Sciatic nerve (tissue), 2 donors: ENCODE measurements around the gene UQCC2. TPM values are rescaled to one million over a fixed set of nuclear protein-coding genes. Genes with fewer than 3 reads are reported as not detected.

Experiments
- ATAC-seq: fragments of 200-7000 bp; cut with Tn5 transposase; one replicate; pipeline ENCODE4 v1.9.1; 2020; ENCODE audit warnings: mild to moderate bottlenecking, moderate library complexity
- DNase-seq: peaks from one replicate; pipeline ENCODE4 v3.0.0-alpha.2; 2020; ENCODE audit warnings: low spot score
- intact Hi-C: fragments of 100-400 bp; cut with DNase I; formaldehyde crosslinking; loops from one replicate; pipeline ENCODE4 v1.14.2; 2022
- total RNA-seq: library from RNA; stranded (reverse); fragmentation: NEBNext Ultra II Directional; extraction: Animal tissue kit (Norgen Biotek cat#: 25700); gene quantifications from one replicate; pipeline ENCODE4 v1.2.1, GENCODE V29; 2021
- donor health status: DM: no; HTN: no; CAD: no.
- donor health status: DM: no; HTN: no; CAD: no.

UQCC2 gene
- total RNA-seq, 1 donor from 2014 or later, result 32.7 TPM

- DNase-seq (no peak), ATAC-seq (no peak)
- intact Hi-C loops, result no loop called here
Measured at GRCh38 chr6:33745548-33745947, 34.0 kb upstream of the UQCC2 start.

- DNase-seq (no peak), ATAC-seq (no peak)
- intact Hi-C loops, result no loop called here
Measured at GRCh38 chr6:33744895-33745546, 33.5 kb upstream of the UQCC2 start.

- intact Hi-C loops, result no loop called here
- DNase-seq, result peak; percentile 80
- peak; percentile 81 for ATAC-seq
Measured at GRCh38 chr6:33744001-33744848, 32.7 kb upstream of the UQCC2 start.

- no peak for DNase-seq
- ATAC-seq, result no peak
- intact Hi-C loops, result no loop called here
Measured at GRCh38 chr6:33742837-33743236, 31.3 kb upstream of the UQCC2 start.

- intact Hi-C loops, result no loop called here
- DNase-seq, result no peak
- no peak for ATAC-seq
Measured at GRCh38 chr6:33742092-33742491, 30.6 kb upstream of the UQCC2 start.

- intact Hi-C loops, result no loop called here
- DNase-seq (no peak), ATAC-seq (no peak)
Measured at GRCh38 chr6:33740794-33741193, 29.3 kb upstream of the UQCC2 start.

- no peak for DNase-seq
- ATAC-seq, result no peak
- intact Hi-C loops, result no loop called here
Measured at GRCh38 chr6:33740204-33740608, 28.7 kb upstream of the UQCC2 start.

GRCh38 chr6:33739571-33739970, 28.1 kb upstream of the UQCC2 start:
- DNase-seq (no peak), ATAC-seq (no peak)
- intact Hi-C loops, result no loop called here

- intact Hi-C loops, result no loop called here
- no peak for ATAC-seq
- no peak for DNase-seq
Measured at GRCh38 chr6:33738879-33739278, 27.4 kb upstream of the UQCC2 start.

- DNase-seq (no peak), ATAC-seq (no peak)
- intact Hi-C loops, result no loop called here
Measured at GRCh38 chr6:33738153-33738552, 26.7 kb upstream of the UQCC2 start.

- no peak for ATAC-seq
- no peak for DNase-seq
- intact Hi-C loops, result no loop called here
Measured at GRCh38 chr6:33737267-33738026, 25.9 kb upstream of the UQCC2 start.

GRCh38 chr6:33735216-33735615, 23.7 kb upstream of the UQCC2 start:
- no peak for DNase-seq
- ATAC-seq, result no peak
- intact Hi-C loops, result no loop called here

- ATAC-seq (no peak), DNase-seq (no peak)
- intact Hi-C loops, result no loop called here
Measured at GRCh38 chr6:33733709-33734007, 22.2 kb upstream of the UQCC2 start.

- DNase-seq (no peak), ATAC-seq (no peak)
- intact Hi-C loops, result no loop called here
Measured at GRCh38 chr6:33732817-33733708, 21.6 kb upstream of the UQCC2 start.

- ATAC-seq, result no peak
- intact Hi-C loops, result no loop called here
Measured at GRCh38 chr6:33732385-33732784, 20.9 kb upstream of the UQCC2 start.

GRCh38 chr6:33731751-33732282, 20.3 kb upstream of the UQCC2 start:
- DNase-seq, result no peak
- ATAC-seq, result no peak
- intact Hi-C loops, result no loop called here

More at GRCh38 chr6:33732385-33732784, 20.9 kb upstream of the UQCC2 start:
- DNase-seq, result no peak

GRCh38 chr6:33731035-33731434, 19.5 kb upstream of the UQCC2 start:
- DNase-seq, result no peak
- ATAC-seq, result peak; percentile 18
- intact Hi-C loops, result no loop called here

GRCh38 chr6:33730611-33731010, 19.1 kb upstream of the UQCC2 start:
- intact Hi-C loops, result no loop called here
- ATAC-seq, result peak; percentile 32
- no peak for DNase-seq

GRCh38 chr6:33729059-33729458, 17.6 kb upstream of the UQCC2 start:
- intact Hi-C loops, result no loop called here
- ATAC-seq (no peak), DNase-seq (no peak)
